Dermis microvascular lymphatic vessel endothelial cell (primary cell): ENCODE measurements around the gene KIF24. TPM values are rescaled to one million over a fixed set of nuclear protein-coding genes. Genes with fewer than 3 reads are reported as not detected.
"Not testable (repeated sequence)": the region's sequence is repeated elsewhere in the genome, so short reads cannot be mapped to it uniquely, and the experiment has no call there.

Experiments used
- DNase-seq, 2 donors: peaks; one replicate each; pipeline versions ENCODE4 v3.0.0 to v3.0.0-alpha.2; 2010; ENCODE audit warnings: low read depth in 2 of 2
- total RNA-seq: library from RNA; depleted of rRNA; stranded (reverse); fragments of >200 nt; gene quantifications from 2 replicates; pipeline ENCODE4 v1.2.1, GENCODE V29; 2014

KIF24 gene
- total RNA-seq, 1 donor from 2014 or later, result 2.1 TPM

GRCh38 chr9:34326690-34327089 lies 2.4 kb downstream of the KIF24 start:
- no peak for DNase-seq

DNA sequence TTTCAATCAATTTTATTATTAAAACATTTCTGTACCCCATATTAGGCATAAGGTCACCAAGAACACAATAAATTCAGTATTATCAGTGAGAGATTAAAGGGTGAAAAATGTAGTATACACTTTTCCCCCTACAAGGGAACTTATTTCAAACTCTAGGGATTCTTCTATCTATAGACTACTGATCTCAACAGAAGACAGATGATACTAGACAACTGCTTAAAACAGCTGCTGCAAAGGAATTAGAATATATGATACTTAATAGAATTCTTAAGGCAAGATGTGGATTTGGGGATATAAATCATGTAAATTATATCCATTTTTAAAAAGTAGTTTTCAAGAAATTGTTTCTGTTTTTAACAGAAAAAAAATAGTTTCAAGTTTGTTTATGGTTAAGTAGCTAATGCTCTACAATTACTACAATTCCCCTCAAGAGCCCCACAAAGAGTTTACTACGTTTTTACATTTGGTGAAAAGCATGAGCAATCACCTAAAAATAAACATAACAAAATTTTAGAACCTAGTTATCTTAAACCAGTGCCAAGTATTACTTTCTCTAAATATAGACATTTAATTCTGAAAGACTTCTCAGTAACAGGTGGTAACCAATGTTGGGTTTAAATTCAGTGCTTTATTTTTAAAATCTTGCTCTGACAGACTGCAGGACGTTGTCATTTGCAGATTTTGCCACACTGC lies 6.0 kb downstream of the KIF24 start:
- no peak for DNase-seq

DNA sequence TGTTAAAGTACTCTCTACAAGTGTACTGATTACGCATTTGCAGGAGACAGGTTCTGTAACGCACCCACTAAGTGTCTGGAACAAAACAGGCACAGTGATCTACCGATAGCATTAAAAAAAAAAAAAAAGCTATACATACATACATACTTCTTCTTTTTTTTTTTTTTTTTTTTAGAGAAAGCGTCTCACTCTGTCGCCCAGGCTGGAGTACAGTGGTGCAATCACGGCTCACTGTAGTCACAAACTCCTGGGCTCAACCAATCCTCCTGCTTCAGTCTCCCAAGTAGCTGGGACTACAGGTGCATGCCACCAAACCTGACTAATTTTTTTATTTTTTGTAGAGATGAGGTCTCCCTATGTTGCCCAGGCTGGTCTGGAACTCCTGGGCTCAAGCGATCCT lies 7.6 kb downstream of the KIF24 start:
- DNase-seq, result no peak

DNA sequence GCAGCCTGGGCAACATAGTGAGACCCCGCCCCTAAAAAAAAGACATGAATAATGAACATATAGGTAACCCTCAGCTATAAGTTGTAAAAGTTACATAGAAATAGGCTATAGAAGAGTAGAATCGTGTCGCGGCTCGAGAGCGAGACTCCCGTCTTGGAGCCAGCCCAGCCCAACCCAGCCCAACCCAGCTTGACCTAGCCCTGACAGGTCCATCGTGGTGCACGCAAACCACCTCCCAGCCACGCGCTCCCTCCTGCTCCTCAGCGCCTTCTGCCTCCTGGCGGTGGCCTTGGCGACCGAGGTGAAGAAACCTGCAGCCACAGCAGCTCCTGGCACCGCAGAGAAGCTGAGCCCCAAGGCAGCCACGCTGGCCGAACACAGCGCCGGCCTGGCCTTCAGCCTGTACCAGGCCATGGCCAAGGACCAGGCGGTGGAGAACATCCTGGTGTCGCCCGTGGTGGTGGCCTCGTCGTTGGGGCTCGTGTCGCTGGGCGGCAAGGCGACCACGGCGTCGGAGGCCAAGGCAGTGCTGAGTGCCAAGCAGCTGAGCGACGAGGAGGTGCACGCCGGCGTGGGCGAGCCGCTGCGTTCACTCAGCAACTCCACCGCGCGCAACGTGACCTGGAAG lies 10.8 kb downstream of the KIF24 start:
- no peak for DNase-seq

GRCh38 chr9:34317436-34317835 lies 11.6 kb downstream of the KIF24 start:
- DNase-seq, result no peak

DNA sequence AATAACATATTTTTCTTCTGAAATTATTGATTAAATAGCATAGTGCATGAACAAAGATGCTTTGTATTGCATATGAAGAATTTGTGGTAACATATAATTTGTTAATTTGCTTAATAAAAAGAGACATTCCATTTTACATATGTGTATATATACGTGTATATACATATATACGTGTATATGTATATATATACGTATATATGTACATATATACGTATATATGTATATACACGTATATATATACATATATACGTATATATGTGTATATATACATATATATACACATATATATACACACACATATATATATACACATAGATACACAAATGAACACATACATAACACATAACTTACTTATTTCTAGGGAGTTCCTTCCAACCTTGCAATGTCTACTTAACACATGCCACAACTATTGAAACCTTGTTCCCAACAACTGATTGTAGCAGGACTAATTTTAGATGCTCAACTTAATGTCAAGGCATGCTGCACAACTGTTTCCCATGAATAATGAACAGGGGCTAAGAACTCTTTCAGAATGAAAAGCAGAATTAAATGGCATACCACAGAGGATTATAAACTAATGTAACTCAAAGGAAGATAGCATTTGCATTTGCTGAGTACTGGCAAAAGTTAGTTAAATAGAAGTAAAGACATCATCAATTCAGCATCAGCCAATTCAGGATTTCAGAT lies 17.4 kb downstream of the KIF24 start:
- DNase-seq, result no peak

DNA sequence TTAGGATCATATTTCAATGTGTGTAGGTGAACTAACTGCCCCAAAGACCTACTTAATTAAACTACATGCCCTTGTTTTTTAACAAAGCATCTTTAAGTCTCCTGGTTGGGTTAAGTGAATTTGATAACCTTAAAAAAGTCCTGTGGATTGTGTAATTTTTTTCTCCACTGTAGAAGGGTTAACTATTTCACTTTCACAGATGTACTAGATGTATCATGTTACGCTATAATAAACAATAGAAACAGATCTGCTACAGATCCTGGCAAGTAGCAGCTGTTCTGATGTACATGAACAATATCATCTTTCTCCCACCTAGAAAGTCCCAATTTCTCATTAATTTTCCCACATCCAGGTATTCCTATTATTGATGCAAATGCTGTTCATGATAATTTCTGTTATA lies 18.9 kb downstream of the KIF24 start:
- no peak for DNase-seq

DNA sequence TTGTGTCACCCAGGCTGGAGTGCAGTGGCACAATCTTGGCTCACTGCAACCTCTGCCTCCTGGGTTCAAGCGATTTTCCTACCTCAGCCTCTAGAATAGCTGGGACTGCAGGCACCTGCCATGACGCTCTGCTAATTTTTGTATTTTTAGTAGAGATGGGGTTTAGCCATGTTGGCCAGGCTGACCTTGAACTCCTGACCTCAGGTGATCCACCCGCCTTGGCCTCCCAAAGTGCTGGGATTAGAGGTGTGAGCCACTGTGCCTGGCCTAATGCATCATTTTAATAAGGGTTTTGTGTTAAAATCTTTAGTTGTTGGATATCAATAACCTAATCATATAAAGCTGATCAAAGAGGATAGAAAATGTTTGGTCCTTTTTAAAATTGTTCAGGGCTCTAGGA lies 20.8 kb downstream of the KIF24 start:
- not testable (repeated sequence) for DNase-seq

GRCh38 chr9:34301064-34301463 lies 28.0 kb downstream of the KIF24 start:
- not testable (repeated sequence) for DNase-seq

- no peak for DNase-seq
Measured at GRCh38 chr9:34292552-34292951, 36.5 kb downstream of the KIF24 start.

DNA sequence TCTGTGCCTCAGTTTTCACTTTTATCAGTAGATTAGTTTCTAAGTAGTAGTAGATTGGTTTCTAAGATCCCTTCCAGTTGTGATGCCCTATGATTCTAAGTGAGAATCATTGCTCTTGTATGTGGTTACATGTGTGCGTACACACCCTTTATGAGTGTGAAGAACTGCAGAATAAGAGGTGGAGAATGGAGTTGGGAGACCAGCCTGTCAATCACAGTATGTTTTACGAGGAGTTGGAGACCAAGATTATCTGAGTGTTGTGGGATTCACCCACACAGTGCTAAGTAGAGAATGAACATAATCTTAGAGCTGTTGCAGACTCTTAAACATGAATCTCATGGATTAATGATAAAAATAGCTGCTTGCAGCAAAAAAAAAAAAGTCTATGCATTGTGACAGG lies 37.6 kb downstream of the KIF24 start:
- no peak for DNase-seq

DNA sequence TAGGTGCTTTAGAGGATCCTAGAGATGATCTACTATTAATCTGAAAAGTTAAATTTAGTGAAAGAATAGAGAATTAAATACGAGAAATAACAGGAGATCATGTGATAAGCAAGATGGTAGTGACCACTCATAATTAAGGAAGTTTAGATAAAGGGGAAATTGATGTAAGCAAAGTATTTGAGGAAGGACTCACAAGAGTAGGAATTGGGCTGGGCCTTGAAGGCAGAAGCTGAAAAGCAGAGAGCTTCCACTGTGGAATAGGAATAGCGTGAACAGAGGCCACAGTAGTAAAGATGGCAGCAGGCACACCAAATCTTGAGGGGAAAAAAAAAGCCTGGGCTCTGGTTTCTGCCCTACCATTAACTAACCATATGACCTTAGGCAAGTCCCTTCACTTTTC lies 38.0 kb downstream of the KIF24 start:
- DNase-seq, result no peak

DNA sequence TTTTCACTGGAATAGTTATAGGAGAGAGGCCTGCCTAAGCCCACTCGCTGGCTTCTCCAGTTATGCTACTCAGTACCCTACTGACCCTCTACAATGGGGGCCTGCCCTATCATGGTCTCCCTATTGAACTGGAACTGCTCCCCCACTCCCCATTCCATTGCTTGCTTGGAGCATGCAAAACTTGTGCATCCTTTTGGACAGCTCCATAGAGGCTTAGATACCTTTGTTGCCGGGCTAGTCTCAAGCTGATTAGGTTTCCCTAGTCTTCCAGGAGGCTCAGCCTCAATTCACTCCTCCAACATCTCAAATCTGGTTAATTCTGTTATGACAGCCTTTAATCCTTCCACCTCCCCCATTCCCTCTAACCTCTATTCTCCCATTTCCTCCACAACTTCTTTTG lies 39.9 kb downstream of the KIF24 start:
- peak in 1 of 2 donors; percentile 2 for DNase-seq

- DNase-seq, result no peak
Measured at GRCh38 chr9:34282096-34282495, 47.0 kb downstream of the KIF24 start.

GRCh38 chr9:34279411-34279810 lies 49.7 kb downstream of the KIF24 start:
- peak; percentile 78 to 82 for DNase-seq

Other genes with a start within 250 kb of the KIF24 start
- 17.2 and 23.1 TPM in 2 replicates for gene DCAF12, start 202.6 kb downstream of the KIF24 start, total RNA-seq
- 22.3 and 27.6 TPM in 2 replicates for gene UBAP1, start 150.2 kb downstream of the KIF24 start, total RNA-seq
- 30.2 and 32.6 TPM in 2 replicates for gene NUDT2, start 301 bp upstream of the KIF24 start, total RNA-seq
- 2.4 and 3.2 TPM in 2 replicates for gene MYORG, start 47.6 kb upstream of the KIF24 start, total RNA-seq
- gene FAM219A, start 129.3 kb upstream of the KIF24 start, total RNA-seq, result 5.0 and 6.1 TPM in 2 replicates
- gene DNAI1, start 129.5 kb upstream of the KIF24 start, total RNA-seq, result not detected in 2 replicates
- under 0.01 TPM in 1 of 2 replicates, not detected in the other for gene ENHO, start 193.7 kb upstream of the KIF24 start, total RNA-seq